Measurements from ENCODE around the gene RSPRY1.
"Not testable (repeated sequence)": the region's sequence is repeated elsewhere in the genome, so short reads cannot be mapped to it uniquely, and the experiment has no call there.

Gene RSPRY1

DNA sequence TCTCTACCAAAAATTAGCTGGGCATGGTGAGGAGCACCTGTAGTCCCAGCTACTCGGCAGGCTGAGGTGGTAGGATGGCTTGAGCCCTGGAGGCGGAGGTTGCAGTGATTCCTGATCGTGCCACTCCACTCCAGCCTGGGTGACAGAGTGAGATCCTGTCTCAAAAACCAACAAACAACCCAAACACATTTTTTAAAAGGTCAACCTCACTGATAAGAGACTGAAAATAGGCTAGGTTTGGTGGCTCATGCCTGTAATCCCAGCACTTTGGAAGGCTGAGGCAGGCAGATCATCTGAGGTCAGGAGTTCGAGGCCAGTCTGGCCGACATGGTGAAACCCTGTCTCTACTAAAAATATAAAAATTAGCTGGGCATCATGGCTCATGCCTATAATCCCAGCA lies 89.8 kb downstream of the RSPRY1 start:
- not testable (repeated sequence) for DNase-seq

DNA sequence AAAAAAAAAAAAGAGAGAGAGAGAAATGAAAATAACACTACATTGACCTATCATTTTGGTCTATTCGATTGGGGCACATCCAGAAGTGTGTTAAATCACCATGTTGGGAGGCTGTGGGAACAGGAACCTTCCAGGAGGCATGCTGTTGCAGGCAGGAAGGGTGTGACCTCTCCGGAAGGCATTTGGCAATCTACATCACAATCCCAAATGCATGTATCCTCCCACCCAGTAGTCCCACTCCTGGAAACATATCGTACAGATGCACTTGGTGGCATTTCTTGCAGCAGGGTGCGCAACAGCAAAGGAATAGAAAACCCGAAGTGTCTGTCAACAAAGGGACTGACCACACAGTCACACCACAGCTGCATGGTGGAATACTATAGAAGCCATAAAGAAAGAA lies 90.5 kb downstream of the RSPRY1 start:
- no peak for DNase-seq

- DNase-seq: no peak
Observed at GRCh38 chr16:57277586-57277985, 91.5 kb downstream of the RSPRY1 start.

DNA sequence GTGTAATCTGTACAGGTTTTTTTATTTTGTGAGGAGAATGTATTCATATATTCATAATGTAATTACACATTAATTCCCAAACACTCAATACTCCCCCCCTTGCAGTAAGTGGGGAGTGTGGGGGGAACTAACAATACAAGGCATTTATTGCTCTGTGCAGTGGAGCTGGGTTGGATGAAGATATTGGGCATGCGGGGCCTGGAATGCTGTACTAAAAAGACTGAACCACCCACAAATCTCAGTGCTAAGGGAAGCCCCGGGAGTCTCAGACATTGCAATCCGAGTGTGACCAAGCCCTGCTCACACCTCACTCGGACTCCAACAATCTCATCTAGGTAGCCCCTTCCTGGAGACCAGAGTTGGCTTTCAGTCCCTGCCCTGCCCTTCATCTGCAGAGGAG lies 92.4 kb downstream of the RSPRY1 start:
- no peak for DNase-seq

DNA sequence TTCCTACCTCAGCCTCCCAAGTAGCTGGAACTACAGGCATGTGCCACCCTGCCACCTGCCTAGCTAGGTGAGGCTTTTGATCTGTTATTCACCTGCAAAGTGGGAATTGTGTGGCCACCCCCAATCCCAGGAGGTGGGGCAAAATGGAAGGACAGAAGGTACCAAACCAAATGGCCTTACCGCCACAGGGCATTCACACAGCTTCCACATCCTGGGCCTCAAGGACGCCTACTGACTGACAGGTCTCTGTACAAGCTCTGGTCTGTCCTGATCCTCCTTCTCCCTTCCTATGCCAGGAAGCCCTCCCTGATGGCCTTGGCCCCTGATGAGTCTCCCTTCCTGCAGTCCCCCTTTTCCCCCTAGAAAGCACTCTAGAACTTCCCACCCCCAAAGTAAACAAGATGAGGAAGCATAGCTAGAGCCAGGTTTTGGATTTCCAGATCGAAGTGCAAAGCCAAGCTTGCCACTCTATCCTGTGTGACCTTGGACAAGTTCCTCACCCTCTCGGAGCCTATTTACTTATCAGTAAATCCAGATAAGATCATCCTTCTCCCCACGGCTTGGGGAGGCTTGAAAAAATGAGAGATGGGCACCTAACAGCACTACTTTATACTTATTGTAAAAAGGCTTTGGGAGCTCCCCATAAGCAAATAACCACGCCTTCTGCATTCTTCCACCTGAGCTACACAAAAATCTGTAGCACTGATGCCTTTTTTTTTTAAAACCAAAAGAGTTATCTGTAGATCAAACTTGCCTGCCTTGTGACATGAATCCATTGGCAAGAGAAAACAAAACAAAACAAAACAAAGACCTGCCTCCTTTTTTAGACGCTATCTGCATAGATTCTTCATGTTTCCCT lies 93.9 kb downstream of the RSPRY1 start:
- DNase-seq: no peak

DNA sequence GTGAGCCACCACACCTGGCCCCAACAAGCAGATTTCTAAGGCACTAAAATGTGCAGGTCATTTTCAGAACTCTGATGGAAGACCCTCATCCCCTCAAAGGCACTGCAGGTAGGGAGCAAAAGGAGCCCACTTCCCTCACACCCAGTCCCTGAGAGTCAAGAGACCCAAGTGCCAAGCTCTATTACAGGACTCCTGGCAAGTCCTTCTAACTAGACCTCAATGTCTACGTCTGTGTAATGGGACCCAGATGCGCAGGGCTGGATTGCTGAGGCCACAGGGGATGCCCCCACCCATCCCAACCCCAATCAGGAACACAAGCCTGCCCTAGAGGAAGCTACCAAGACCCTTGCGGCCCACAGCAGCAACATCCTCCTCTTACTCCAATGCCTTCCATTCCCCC lies 95.7 kb downstream of the RSPRY1 start:
- DNase-seq: no peak

GRCh38 chr16:57282510-57283213 lies 96.5 kb downstream of the RSPRY1 start:
- DNase-seq: no peak

- DNase-seq: no peak
Observed at GRCh38 chr16:57283214-57283958, 97.3 kb downstream of the RSPRY1 start.

DNA sequence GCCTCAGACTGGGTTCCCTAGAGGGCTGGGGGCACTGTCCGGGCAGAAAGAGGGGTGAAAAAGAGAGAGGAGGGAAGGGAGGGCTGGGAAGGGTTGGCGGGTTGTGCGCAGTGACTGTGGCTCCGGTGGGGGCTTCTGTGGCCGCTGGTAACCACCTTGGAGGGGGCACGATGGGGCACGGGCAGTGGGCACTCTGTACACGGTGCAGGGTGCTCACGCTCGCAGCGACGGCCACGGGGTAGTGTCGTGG lies 97.8 kb downstream of the RSPRY1 start:
- DNase-seq: no peak

DNA sequence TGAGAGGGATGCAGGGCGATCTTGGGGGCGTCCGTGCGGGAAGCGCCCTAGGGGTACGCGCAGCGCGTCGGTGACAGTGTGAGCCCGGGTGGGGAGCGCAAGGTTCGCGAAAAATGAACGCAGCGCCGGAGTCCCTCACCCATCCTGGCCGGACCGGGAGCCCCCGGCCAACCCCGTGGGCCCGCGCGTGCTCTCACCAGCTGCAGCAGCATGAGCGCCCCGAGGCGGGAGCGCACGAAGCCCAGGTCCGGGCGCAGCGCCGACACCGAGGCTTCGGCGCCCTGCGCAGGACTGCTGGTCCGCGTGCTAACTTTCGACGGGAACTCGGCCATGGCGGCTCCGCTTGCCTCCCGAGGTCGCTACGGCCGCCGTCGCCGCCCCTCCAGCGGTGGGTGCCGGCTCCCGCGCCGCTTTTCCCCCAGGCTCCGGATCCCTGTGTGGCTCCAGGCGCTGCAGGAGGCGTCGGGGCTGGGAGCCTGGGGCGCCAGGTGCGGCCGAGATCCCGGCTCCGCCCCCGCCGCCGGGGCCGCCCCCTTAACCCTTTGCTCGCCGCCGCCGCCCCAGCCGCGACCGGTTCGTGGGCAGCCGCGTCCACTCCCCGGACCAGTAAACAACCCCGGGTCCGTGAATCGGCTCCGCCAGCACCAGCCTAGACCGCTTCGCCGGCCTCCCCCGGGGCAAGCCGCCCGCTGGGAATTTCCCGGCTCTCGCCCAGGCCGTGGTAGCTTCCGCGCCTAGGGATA lies 98.3 kb downstream of the RSPRY1 start, which contains the start of gene PLLP:
PLLP (minus strand) TSS at position 464 of the 743 bp plus-strand sequence; CDS start at position 332, 132 bp downstream.
- no peak for DNase-seq

DNA sequence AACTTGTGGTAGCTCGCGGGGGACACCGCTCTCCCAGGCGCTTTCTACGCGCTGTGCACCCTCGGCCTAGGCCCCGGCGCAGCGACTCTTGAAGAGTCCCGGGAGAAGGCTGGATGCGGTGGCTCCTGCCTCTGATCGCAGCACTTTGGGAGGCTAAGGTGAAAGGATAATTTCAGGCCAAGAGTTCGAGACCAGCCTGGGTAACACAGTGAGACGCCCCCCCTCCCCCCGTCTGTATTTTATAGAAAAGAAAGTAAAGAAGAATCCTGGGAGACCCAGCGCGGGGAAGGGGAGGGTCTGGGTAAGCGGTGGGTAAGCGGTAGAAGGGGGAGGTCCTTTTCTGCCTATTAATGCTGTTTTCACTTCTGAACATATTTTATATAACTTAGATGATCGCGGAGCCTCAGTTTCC lies 98.8 kb downstream of the RSPRY1 start:
- no peak for DNase-seq

DNA sequence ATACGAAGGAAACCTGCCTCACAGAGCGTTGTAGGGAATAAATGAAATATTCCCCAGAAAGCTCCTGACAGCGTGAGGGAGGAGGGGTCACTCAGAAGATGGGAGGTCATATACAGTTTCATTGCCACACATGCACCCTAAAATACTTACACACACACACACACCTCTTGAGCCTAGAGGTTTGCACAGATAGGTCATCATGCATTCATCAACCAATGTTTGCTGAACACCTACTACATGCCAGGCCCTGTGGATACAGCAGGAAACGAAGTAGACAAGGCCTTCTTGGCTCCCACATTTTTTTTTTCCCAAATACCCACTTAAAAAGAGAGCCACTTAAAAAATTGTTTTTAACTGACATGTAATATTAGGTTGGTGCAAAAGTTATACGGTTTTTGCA lies 99.2 kb downstream of the RSPRY1 start:
- no peak for DNase-seq

DNA sequence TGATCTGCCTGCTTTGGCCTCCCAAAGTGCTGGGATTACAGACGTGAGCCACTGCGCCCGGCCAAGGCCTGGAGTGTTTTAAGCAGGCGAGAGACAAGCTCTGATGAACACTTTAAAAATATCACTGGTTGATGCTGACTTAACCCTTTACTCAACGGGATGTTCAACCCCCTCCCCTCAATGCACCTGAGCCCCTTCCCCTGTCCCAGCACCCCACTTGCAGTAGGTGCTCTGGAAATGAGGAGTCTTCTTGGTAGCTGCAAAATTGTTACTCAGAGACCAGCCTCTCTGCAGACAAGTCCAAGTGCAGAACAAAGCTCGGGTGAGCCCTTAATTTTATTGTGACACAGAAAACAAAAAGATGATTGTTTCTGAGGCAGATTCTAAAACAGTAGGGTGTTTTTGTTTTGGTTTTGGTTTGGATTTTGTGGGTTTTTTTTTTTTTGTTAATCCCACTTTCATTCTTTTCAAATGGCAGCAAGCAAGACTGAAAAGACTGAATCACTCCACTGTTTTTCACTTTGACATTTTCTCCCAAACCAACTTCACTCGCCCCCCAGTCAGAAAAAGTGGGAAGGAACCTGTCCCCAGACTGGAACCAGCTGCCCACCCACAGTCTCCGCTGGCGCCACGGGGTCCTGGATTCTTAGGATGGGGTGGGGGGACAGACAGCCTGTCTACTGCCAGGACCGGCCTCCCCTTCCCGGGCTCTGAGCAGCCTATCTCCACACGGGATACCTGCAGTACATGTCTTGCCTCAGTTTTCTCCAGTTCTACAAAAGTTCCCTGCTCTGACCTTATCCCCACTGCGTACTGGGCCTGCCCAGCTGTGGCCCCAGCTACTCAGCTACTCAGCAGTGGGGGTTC lies 103.5 kb downstream of the RSPRY1 start:
- no peak for DNase-seq
